Measurements from ENCODE around the gene ERP27. TPM values are rescaled to one million over a fixed set of nuclear protein-coding genes. Genes with fewer than 3 reads are reported as not detected.

The ERP27 gene
- total RNA-seq, 4 donors from 2014 or later, result 0.54 to 3.4 (median 0.96) TPM; not detected in 1

GRCh38 chr12:14928931-14929330, 9.4 kb downstream of the ERP27 start:
- ATAC-seq, result no peak
- WGBS, 2 donors (ENCODE audit: low coverage in 1 of 2), result 19 to 30% methylated on average over 4 of the region's 4 CpGs
- no peak overlapping the region for H3K4me3 ChIP-seq

DNA sequence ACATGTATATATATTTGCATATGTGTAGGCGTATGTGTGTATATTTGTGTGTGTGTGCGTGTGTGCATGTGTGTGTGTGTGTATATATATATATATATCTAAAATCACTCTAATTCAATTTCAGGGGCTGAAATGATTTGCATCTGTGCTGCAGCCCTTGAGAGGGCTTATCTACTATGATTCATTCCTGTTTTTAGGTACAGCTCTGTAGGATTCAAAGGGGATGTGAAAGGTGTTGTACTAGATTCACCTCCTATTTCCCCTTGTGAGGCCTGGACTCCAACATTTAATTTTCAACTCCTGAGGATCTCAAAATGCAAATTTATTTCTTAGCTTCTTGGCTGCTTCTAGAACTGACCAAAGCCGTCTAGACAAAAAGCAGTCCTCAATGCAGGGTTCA, 11.1 kb downstream of the ERP27 start:
- no peak for ATAC-seq
- H3K27ac ChIP-seq, result no peak overlapping the region
- TF ChIP-seq EP300 (IDR thresholded peaks at IDR 0.05), result no peak
- TF ChIP-seq POLR2A (IDR thresholded peaks at IDR 0.05), result no peak
- no peak for TF ChIP-seq CTCF (IDR thresholded peaks at IDR 0.05)
- TF ChIP-seq POLR2AphosphoS5 (IDR thresholded peaks at IDR 0.05), result no peak
- H3K36me3 ChIP-seq, result no peaks in the 10 kb centered on the region
- no peak overlapping the region for H3K4me3 ChIP-seq
- H3K9me3 ChIP-seq, result no peaks in the 10 kb centered on the region
- WGBS, 2 donors (ENCODE audit: low coverage in 1 of 2), result 75 to 86% methylated on average over 3 of the region's 3 CpGs
- H3K4me1 ChIP-seq, result peaks cover 0 to 28% (median 7%) of the 10 kb centered on the region in 3 donors
- no peaks in the 10 kb centered on the region for H3K27me3 ChIP-seq

More at GRCh38 chr12:14928931-14929330, 9.4 kb downstream of the ERP27 start:
- H3K27me3 ChIP-seq, result no peaks in the 10 kb centered on the region
- no peaks in the 10 kb centered on the region for H3K36me3 ChIP-seq
- H3K4me1 ChIP-seq, result peaks cover 0 to 28% (median 7%) of the 10 kb centered on the region in 3 donors
- TF ChIP-seq POLR2AphosphoS5 (IDR thresholded peaks at IDR 0.05) (no peak), CTCF (IDR thresholded peaks at IDR 0.05) (no peak), EP300 (IDR thresholded peaks at IDR 0.05) (no peak), POLR2A (IDR thresholded peaks at IDR 0.05) (no peak)
- H3K9me3 ChIP-seq, result no peaks in the 10 kb centered on the region
- peak overlapping the region in 3 of 4 donors; percentile 46 to 57 (median 53) for H3K27ac ChIP-seq

GRCh38 chr12:14924541-14924940, 13.8 kb downstream of the ERP27 start:
- 92 to 97% methylated on average over 3 of the region's 3 CpGs for WGBS, 2 donors (ENCODE audit: low coverage in 1 of 2)
- Histone ChIP-seq H3K4me3 (no peak overlapping the region), H3K4me1 (peaks cover 0 to 13% (median 4%) of the 10 kb centered on the region in 3 donors), H3K9me3 (no peaks in the 10 kb centered on the region), H3K27me3 (no peaks in the 10 kb centered on the region), H3K36me3 (no peaks in the 10 kb centered on the region), H3K27ac (no peak overlapping the region)
- ATAC-seq, result no peak
- TF ChIP-seq POLR2A (IDR thresholded peaks at IDR 0.05), result no peak
- no peak for TF ChIP-seq CTCF (IDR thresholded peaks at IDR 0.05)
- no peak for TF ChIP-seq POLR2AphosphoS5 (IDR thresholded peaks at IDR 0.05)
- no peak for TF ChIP-seq EP300 (IDR thresholded peaks at IDR 0.05)

- H3K27ac ChIP-seq, result no peak overlapping the region
- 86 to 89% methylated on average over 2 of the region's 2 CpGs for WGBS, 2 donors (ENCODE audit: low coverage in 1 of 2)
- H3K36me3 ChIP-seq, result no peaks in the 10 kb centered on the region
- no peaks in the 10 kb centered on the region for H3K9me3 ChIP-seq
- no peak for TF ChIP-seq POLR2A (IDR thresholded peaks at IDR 0.05)
- no peak for TF ChIP-seq POLR2AphosphoS5 (IDR thresholded peaks at IDR 0.05)
- no peak for TF ChIP-seq EP300 (IDR thresholded peaks at IDR 0.05)
- TF ChIP-seq CTCF (IDR thresholded peaks at IDR 0.05), result no peak
- H3K4me1 ChIP-seq, result peaks cover 0 to 7% (median 2%) of the 10 kb centered on the region in 3 donors
- no peak overlapping the region for H3K4me3 ChIP-seq
- H3K27me3 ChIP-seq, result no peaks in the 10 kb centered on the region
- no peak for ATAC-seq
Observed at GRCh38 chr12:14923944-14924343, 14.4 kb downstream of the ERP27 start.

DNA sequence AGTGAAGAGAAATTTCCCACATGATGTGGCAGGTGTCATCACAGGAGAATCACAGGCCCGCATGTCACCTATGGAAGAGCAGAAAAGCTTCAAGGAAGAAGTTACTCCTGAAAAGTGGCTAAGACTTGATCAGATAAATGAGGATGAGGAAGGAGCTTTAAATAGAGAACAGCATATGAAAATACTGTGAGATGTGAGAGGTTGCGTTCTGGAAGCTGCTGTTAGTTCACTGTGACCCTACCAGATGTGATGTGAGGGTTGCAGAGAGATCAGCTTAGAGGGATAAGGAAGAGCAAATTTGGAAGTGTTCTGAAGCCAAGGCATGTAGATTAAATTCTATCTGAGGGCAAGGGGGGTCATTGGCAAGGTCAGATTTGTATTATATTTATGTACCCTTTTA, 17.1 kb downstream of the ERP27 start:
- no peak overlapping the region for H3K4me3 ChIP-seq
- no peak for TF ChIP-seq POLR2AphosphoS5 (IDR thresholded peaks at IDR 0.05)
- 80 to 100% methylated on average over 1 of the region's 2 CpGs for WGBS, 2 donors (ENCODE audit: low coverage in 1 of 2)
- no peak for ATAC-seq
- no peaks in the 10 kb centered on the region for H3K36me3 ChIP-seq
- H3K4me1 ChIP-seq, result no peaks in the 10 kb centered on the region
- H3K27ac ChIP-seq, result no peak overlapping the region
- H3K9me3 ChIP-seq, result no peaks in the 10 kb centered on the region
- no peaks in the 10 kb centered on the region for H3K27me3 ChIP-seq
